ENCODE measurements around the gene DIO3. TPM values are rescaled to one million over a fixed set of nuclear protein-coding genes. Genes with fewer than 3 reads are reported as not detected.

Gene DIO3
- polyA plus RNA-seq, 3 donors: not detected

GRCh38 chr14:101547961-101548669, 13.2 kb upstream of the DIO3 start:
- no peak overlapping the region for H3K4me3 ChIP-seq (replicated peaks in 1 of 3; ENCODE audit: low read depth in 2 of 3, low read length in 3 of 3)
- Mint-ChIP-seq H3K4me1 (no peaks in the 10 kb centered on the region), H3K36me3 (no peaks in the 10 kb centered on the region), H3K27me3 (ENCODE audit: low read depth in 3 of 3) (peaks cover 6 to 13% (median 7%) of the 10 kb centered on the region in 3 donors), H3K4me3 (no peak overlapping the region), H3K27ac (no peak overlapping the region), H3K9me3 (peaks cover 0 to 10% (median 4%) of the 10 kb centered on the region in 7 donors)
- H3K9ac ChIP-seq (ENCODE audit: insufficient read depth, low read length, poor library complexity, severe bottlenecking): no peak overlapping the region
- no peaks in the 10 kb centered on the region for H3K4me1 ChIP-seq (ENCODE audit: control insufficient read depth in 1 of 2, insufficient read depth in 2 of 2, low read length in 2 of 2)
- no peaks in the 10 kb centered on the region for H3K79me2 ChIP-seq (ENCODE audit: insufficient read depth, low read length)
- H3K4me2 ChIP-seq (replicated peaks; ENCODE audit: extremely low read depth, low read length, poor library complexity, severe bottlenecking): no peak overlapping the region
- H2AFZ ChIP-seq (ENCODE audit: insufficient read depth, low read depth, low read length, poor library complexity, severe bottlenecking): no peak overlapping the region
- no peaks in the 10 kb centered on the region for H4K20me1 ChIP-seq (ENCODE audit: insufficient read depth, low read length)
- no peaks in the 10 kb centered on the region for H3K27me3 ChIP-seq (ENCODE audit: control insufficient read depth in 2 of 2, insufficient read depth in 2 of 2, low read length in 2 of 2)
- no peak for DNase-seq
- no peaks in the 10 kb centered on the region for H3K36me3 ChIP-seq (replicated peaks in 1 of 2; ENCODE audit: control insufficient read depth in 1 of 2, insufficient read depth in 2 of 2, low read length in 2 of 2)
- intact Hi-C loops (cut with micrococcal nuclease): no loop called here
- no peak for TF ChIP-seq CTCF (IDR thresholded peaks at IDR 0.05)
- no peak overlapping the region for H3K27ac ChIP-seq (ENCODE audit: low read depth in 1 of 2, low read length in 2 of 2)
- peaks cover 0 to 6% of the 10 kb centered on the region in 2 donors for H3K9me3 ChIP-seq (replicated peaks in 1 of 2; ENCODE audit: control insufficient read depth in 1 of 2, insufficient read depth in 1 of 2, low read length in 2 of 2)
- WGBS (ENCODE audit: insufficient coverage): 52% methylated on average over 4 of the region's 16 CpGs

DNA sequence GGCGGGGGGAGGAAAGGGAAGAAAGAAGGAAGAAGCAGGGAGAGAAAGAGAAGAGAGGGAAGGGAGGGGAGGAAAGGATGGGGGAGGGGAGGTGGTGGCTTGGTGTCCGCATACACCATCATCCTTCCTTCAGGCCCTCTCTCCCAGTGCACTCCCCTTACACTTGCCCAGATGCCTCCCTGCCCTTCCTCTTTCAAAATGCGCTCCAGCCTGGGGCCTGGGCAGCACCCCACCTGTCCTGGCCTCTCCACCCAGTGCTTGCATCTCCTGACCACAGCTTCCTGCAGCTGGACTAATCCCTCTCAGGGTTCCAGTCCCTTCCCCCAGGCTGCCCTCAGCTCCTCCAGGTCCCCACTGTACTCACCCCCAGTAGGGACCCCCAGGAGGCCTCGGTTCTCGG, 12.6 kb upstream of the DIO3 start:
- Mint-ChIP-seq H3K4me1 (no peaks in the 10 kb centered on the region), H3K4me3 (no peak overlapping the region), H3K36me3 (no peaks in the 10 kb centered on the region), H3K27me3 (ENCODE audit: low read depth in 3 of 3) (peaks cover 6 to 13% (median 7%) of the 10 kb centered on the region in 3 donors), H3K9me3 (peaks cover 0 to 9% (median 3%) of the 10 kb centered on the region in 7 donors), H3K27ac (no peak overlapping the region)
- H3K27ac ChIP-seq (ENCODE audit: low read depth in 1 of 2, low read length in 2 of 2): no peak overlapping the region
- no peak overlapping the region for H3K4me3 ChIP-seq (replicated peaks in 1 of 3; ENCODE audit: low read depth in 2 of 3, low read length in 3 of 3)
- no peaks in the 10 kb centered on the region for H3K4me1 ChIP-seq (ENCODE audit: control insufficient read depth in 1 of 2, insufficient read depth in 2 of 2, low read length in 2 of 2)
- H3K9ac ChIP-seq (ENCODE audit: insufficient read depth, low read length, poor library complexity, severe bottlenecking): no peak overlapping the region
- no peaks in the 10 kb centered on the region for H3K36me3 ChIP-seq (replicated peaks in 1 of 2; ENCODE audit: control insufficient read depth in 1 of 2, insufficient read depth in 2 of 2, low read length in 2 of 2)
- no peaks in the 10 kb centered on the region for H3K27me3 ChIP-seq (ENCODE audit: control insufficient read depth in 2 of 2, insufficient read depth in 2 of 2, low read length in 2 of 2)
- DNase-seq: no peak
- 88% methylated on average over 3 of the region's 5 CpGs for WGBS (ENCODE audit: insufficient coverage)
- intact Hi-C loops (cut with micrococcal nuclease): no loop called here
- no peak overlapping the region for H2AFZ ChIP-seq (ENCODE audit: insufficient read depth, low read depth, low read length, poor library complexity, severe bottlenecking)
- peaks cover 0 to 5% of the 10 kb centered on the region in 2 donors for H3K9me3 ChIP-seq (replicated peaks in 1 of 2; ENCODE audit: control insufficient read depth in 1 of 2, insufficient read depth in 1 of 2, low read length in 2 of 2)
- H3K79me2 ChIP-seq (ENCODE audit: insufficient read depth, low read length): no peaks in the 10 kb centered on the region
- no peaks in the 10 kb centered on the region for H4K20me1 ChIP-seq (ENCODE audit: insufficient read depth, low read length)
- no peak for TF ChIP-seq CTCF (IDR thresholded peaks at IDR 0.05)
- no peak overlapping the region for H3K4me2 ChIP-seq (replicated peaks; ENCODE audit: extremely low read depth, low read length, poor library complexity, severe bottlenecking)

Measured in CD14-positive monocyte (primary cell).